ENCODE results near the gene RTCA.
"Not testable (repeated sequence)": the region's sequence is repeated elsewhere in the genome, so short reads cannot be mapped to it uniquely, and the experiment has no call there.

RTCA gene

DNA sequence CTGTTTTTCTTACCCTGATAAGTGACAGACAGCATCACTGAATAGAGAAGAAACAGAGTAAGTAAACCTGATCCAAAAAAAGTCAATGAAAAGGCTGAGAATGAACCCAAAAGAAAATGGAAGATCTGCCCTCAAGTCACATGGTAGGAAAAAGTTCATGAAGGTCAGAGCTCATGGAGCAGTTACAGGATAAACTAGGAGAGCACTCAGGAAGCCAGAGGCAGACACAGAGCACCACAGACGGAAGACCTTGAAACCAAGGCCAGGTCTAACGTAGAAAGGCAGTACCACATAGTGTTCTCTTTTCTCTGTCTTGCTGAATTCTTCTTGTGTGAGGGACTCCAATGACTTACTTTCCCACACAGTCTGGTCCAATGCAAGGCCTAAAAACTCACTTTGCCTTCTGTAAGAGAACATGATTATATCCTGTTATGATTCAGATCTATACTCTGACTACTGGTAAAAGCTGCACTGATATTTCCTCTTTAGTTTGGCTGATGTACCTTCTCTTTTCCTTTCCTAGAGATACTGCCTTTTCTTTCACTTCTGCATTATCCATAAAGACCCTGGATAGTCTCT lies 40.8 kb downstream of the RTCA start:
- no peak for DNase-seq (ENCODE audit: low read depth, low spot score)

- no peak for DNase-seq (ENCODE audit: low read depth, low spot score)
These were observed 42.8 kb downstream of the RTCA start for GRCh38 chr1:100308777-100309176.

DNA sequence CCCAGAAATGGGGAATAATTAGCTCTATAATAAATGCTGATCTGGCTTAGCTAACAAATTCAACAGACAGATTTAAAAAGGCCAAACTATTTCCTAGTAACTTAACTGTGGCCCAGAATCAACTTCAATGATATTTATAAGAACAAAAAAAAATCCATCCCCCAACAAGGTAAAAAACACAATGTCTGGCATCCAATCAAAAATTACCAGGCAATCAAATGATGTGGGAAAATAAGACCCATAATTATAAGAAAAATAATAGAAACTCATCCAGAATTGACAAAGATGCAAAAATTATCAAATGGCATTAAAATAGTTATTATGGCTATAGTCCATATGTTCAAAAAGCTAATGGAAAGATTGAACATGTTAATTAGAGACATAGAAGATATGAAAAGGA lies 43.8 kb downstream of the RTCA start:
- DNase-seq (ENCODE audit: low read depth, low spot score) = no peak

DNA sequence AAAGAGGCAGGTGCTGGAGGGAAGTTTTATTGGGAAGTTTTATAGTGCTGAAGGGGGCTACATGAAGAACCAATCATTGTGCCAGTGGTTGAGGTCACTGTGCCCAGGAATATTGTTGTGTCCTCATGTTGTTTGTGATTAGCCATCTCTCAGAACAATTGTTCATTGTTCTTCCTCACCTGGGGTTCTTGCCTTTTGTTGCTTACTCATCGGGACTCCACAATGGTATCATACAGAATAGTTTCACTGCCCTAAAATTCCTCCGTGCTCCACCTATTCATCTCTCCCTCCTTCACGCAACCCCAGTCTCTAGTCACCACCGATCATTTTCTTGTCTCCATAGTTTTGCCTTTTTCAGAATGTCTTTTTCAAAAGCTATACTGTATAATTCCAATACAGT lies 47.4 kb downstream of the RTCA start:
- DNase-seq (ENCODE audit: low read depth, low spot score) = no peak

DNA sequence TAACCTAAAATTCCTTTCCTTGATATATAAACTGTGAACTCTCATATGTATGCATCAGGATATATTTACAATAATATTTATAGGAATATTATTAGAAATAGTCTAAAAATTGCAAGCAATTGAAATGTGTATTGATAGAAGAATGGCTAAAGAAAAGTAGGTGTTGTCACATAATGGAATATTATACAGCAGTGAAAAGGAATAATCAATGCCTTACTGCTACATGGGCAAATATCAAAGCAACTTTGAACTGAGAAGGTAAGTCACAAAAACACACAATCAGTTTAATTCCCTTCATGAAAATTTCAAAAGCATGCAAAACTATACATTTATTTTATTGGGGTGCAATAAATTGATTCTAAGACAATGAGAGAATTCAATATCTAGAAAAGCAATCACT lies 50.6 kb downstream of the RTCA start:
- DNase-seq (ENCODE audit: low read depth, low spot score) = no peak

GRCh38 chr1:100320311-100321099 lies 54.5 kb downstream of the RTCA start:
- no peak for DNase-seq (ENCODE audit: low read depth, low spot score)

DNA sequence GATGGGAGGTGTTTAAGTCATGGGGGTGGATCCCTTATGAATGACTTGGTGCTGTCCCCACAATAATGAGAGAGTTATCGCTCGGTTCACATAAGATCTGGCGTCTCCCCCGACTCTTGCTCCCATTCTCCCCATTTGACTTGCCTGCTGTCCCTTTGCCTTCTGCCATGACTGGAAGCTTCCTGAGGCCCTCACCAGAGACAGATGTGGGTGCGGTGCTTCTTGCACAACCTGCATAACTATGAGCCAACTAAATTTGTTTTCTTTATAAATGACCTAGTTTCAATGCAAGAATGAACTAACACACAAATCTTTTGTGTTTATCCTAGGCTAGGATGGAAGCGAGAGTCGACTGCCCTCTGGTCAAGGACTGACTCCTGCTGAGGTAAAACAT lies 55.1 kb downstream of the RTCA start:
- no peak for DNase-seq (ENCODE audit: low read depth, low spot score)

GRCh38 chr1:100321506-100321905 lies 55.5 kb downstream of the RTCA start:
- no peak for DNase-seq (ENCODE audit: low read depth, low spot score)

DNA sequence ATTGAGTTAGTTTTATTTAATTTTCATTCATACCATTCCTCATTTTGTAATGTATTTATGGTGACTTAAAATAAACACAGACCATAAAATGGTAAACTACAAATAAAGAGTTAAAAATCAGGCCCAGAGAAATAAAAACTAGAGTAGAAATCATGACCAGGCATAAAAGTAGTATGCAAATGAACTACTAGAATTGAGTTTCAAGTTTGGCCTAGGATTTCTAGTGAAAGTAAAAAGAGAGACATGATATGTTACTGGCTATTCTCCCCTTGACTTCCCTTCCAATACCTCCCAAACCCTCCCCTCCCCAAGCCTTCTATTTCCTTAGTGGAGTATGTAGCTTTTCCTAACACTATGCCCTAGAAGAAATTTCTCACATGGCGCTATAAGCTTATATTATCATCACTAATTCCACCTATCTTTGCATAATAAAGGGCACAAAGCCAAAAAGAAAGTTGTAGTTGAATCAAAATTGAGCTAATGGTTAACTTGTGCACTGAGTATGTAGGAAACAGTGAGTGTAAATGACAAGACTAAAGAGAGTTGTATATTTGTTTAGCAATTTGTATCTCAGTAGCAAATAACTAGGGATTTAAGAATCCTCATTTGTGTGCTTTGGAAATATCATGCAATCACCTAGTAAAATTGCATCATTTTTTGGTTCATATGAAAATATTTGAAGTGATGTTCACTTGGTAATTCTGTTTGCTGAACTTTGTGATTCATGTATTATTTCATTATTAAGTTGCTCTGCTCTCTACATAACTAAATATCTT lies 56.6 kb downstream of the RTCA start:
- no peak for DNase-seq (ENCODE audit: low read depth, low spot score)

DNA sequence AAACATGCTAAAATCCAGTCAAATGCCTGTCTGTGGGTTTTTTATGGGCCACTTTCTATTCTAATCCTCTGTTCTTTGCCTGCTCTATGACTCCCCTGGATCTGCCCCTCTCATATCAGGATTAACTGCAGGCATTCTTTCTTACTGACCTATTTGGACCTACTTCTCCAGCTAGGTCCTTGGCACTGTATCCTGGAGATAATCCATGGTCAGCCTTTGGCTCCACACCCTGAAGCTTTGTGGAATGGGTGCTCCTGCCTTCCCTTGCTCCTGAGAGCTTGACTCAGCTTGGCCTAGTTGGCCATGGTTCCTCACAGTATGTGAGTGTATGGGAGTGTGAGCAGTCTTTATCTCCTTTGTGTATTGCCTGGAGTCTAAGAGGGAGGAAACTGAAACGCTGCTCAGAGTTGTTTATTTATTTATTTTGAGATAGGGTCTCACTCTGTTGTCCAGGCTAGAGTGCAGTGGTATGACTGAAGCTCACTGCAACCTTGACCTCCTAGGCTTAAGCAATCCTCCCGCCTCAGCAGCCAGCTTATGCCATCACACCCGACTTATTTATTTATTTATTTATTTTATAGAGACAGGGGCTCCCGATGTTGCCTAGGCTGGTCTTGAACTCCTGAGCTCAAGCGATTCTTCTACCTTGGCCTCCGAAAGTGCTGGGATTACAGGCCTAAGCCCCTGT lies 57.5 kb downstream of the RTCA start:
- DNase-seq (ENCODE audit: low read depth, low spot score) = no peak

- DNase-seq (ENCODE audit: low read depth, low spot score) = no peak
These were observed 59.7 kb downstream of the RTCA start for GRCh38 chr1:100325415-100326324.

GRCh38 chr1:100326325-100326670 lies 60.3 kb downstream of the RTCA start:
- not testable (repeated sequence) for DNase-seq (ENCODE audit: low read depth, low spot score)

DNA sequence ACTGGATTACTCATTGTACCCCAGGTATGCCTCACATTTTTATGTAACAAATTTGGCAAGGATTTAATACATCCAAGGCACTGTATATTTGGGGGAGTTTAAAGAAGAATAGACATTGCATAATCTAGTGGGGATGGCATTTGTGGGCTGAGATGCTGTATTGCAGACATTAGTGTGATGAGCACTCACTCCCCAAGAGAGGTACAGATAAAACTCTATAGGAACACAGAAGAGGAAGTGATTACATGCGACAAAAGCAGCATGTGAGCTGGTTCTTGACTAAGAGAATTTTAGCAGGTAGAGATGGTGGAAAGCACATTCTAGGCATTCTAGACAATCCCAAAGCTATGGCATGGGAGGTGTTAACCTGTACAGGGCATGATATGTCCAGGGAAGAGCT lies 62.1 kb downstream of the RTCA start:
- no peak for DNase-seq (ENCODE audit: low read depth, low spot score)

DNA sequence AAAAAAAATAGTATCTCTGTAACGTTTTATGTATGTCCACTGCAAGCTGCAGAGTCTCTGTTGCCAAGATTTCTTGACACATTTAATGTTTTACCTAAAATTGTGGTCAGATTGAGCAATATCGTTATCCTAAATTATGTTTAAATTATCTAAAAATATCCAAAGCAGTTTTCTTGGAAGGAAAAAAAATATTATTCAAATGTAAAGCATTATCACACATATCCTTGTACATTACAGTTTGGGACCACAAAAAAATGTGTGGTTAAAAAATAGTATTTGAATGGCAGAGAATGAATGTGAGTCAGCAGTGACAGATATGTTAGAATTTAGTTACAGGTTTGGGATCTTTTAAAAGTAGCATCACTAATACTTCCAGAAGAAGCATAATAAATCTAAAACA lies 65.1 kb downstream of the RTCA start:
- not testable (repeated sequence) for DNase-seq (ENCODE audit: low read depth, low spot score)

DNA sequence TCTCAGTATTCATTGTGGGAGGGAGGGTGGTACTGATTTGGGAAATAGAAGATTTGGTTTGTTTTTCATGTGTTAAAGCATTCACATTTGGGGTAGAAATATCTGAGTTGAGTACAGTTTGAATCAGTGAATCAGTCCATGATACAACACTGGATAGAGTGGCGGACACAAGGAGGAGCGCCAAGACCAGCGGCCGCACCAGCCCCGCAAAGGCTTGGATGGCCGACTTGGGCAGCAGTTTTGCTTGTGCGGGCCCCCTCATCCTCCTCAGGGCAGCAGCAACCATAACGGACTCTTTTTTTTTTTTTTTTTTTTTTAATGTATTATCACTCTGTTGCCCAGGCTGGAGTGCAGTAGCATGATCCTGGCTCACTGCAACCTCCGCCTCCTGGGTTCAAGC lies 66.3 kb downstream of the RTCA start:
- no peak for DNase-seq (ENCODE audit: low read depth, low spot score)

DNA sequence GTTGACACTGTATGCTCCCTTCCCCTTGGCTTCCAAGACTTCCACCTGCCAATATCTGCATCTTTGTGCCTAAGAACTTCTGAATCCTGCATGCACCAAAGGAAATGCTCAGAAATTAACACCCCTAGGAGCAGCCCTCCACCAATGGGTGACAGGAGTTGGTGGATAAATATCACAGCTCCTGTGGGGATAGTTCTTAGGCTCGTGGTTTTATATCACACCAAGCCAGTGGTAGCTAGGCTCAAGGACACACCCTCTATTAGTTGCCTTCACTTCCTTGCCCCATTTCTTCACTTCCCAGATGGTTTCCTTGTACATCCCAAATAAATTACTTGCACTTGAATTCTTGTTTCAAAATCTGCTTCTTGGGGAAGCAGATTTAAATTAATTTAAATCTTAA lies 69.4 kb downstream of the RTCA start:
- no peak for DNase-seq (ENCODE audit: low read depth, low spot score)

DNA sequence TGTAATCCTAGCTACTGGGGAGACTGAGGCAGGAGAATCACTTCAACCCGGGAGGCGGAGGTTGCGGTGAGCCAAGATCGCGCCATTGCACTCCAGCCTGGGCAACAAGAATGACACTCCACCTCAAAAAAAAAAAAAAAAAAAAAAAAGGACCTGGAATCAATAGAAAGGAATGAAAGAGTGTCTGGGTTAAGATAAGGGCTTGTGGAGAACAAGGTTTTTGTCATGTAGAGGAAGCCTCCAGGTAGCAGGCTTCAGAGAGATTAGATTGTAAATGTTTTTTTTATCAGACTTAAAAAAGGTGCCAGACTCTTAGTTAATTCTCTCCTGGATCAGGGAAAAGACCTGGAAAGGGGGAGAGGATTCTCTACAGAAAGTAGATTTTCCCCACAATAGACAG lies 71.9 kb downstream of the RTCA start:
- not testable (repeated sequence) for DNase-seq (ENCODE audit: low read depth, low spot score)

DNA sequence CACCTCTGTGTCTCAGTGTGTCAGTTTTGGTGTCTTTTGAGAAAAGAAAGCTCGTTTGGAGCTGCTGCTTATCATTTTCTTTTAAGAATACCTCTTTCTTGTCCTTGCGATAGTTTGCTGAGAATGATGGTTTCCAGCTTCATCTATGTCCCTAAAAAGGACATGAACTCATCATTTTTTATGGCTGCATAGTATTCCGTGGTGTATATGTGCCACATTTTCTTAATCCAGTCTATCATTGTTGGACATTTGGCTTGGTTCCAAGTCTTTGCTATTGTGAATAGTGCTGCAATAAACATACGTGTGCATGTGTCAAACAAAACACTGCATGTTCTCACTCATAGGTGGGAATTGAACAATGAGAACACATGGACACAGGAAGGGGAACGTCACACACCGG lies 73.7 kb downstream of the RTCA start:
- DNase-seq (ENCODE audit: low read depth, low spot score) = not testable (repeated sequence)

DNA sequence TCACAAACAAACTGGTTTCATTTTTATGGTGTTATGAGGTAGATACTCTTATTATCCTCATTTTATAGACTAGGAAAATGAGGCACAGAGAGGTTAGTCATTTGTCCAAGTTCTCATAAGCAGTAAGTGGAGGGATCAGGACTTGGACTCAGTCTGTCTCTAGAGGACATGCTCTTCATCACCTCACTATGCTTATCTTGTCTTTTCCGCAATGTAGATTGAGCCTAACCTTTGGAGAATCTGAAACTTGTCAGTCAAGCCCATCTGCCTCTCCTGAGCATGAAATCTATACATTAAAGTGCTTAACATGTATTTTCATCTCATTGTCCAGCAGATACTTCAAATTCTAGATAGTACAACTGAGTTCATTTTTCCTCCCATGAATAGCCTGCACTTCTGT lies 74.5 kb downstream of the RTCA start:
- DNase-seq (ENCODE audit: low read depth, low spot score) = no peak

DNA sequence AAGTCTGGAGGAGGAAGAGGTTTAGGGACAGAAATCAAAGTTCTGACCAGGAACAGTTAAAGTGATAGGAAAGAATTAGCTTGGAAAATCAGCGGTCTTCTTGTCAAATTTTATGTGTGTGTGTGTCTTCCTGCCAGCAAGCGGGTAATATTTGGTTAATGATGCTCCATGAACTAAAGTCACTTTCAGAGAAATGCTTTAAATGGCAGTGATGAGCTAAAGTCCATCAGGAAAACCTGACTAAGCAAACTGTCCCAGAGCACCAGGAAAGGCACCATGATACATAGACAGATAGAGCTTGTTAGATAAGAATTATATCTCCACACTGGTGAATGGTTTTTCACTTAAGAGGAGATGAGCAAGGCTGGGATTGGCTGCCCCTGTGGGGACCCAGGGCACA lies 76.3 kb downstream of the RTCA start:
- no peak for DNase-seq (ENCODE audit: low read depth, low spot score)

Data from activated CD4-positive, CD25-positive, alpha-beta regulatory T cell treated with anti-CD3 and anti-CD28 coated beads, Interleukin-2, amount 50 U/mL, for 16 hours (primary cell).